Peyer's patch (tissue), 4 donors: ENCODE measurements around the gene PTP4A2.

ENCODE experiments used
- POLR2A ChIP-seq, 2 donors: fragments of 450-650 bp; IDR thresholded peaks; one replicate each; pipeline ENCODE4 v1.5.1; 2017; ENCODE audit warnings: antibody characterized with exemption in 2 of 2, mild to moderate bottlenecking in 2 of 2, moderate library complexity in 2 of 2
- TF ChIP-seq, protein P1 (sequence below), 6 experiments: fragments of 450-650 bp in 4 of 6; fragments of 200-600 bp in 2 of 6; sonication (generic) in 1 of 6; IDR thresholded peaks; one replicate each; pipeline ENCODE4 v1.5.1; 2017 to 2019; ENCODE audit warnings: antibody characterized with exemption in 6 of 6, mild to moderate bottlenecking in 3 of 6, moderate library complexity in 1 of 6

DNA sequence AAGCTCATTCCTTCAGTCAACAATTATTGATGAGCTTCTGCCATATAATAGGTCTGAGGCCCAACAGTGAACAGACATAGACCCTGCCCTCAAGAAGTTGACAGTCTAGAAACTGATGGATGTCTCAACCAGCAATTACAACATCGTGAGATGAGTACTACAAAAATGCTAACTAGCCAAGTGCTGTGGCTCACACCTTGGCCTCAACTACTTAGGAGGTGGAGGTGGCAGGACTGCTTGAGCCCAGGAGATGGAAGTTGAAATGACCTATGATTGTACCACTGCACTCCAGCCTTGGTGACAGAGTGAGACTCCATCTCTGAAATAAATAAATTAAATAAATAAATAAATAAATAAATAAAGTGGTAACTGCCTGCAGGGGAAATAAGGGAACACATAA is 11.7 kb upstream of the PTP4A2 start:
- TF ChIP-seq, protein P1, sequence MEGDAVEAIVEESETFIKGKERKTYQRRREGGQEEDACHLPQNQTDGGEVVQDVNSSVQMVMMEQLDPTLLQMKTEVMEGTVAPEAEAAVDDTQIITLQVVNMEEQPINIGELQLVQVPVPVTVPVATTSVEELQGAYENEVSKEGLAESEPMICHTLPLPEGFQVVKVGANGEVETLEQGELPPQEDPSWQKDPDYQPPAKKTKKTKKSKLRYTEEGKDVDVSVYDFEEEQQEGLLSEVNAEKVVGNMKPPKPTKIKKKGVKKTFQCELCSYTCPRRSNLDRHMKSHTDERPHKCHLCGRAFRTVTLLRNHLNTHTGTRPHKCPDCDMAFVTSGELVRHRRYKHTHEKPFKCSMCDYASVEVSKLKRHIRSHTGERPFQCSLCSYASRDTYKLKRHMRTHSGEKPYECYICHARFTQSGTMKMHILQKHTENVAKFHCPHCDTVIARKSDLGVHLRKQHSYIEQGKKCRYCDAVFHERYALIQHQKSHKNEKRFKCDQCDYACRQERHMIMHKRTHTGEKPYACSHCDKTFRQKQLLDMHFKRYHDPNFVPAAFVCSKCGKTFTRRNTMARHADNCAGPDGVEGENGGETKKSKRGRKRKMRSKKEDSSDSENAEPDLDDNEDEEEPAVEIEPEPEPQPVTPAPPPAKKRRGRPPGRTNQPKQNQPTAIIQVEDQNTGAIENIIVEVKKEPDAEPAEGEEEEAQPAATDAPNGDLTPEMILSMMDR (IDR thresholded peaks at IDR 0.05) = no peak
- TF ChIP-seq POLR2A (IDR thresholded peaks at IDR 0.05) = no peak
